Measurements from ENCODE around the gene CARMIL1. TPM values are rescaled to one million over a fixed set of nuclear protein-coding genes. Genes with fewer than 3 reads are reported as not detected.

CARMIL1 gene
- total RNA-seq, 2 experiments from 2014 or later: 3.9 to 4.7 TPM

DNA sequence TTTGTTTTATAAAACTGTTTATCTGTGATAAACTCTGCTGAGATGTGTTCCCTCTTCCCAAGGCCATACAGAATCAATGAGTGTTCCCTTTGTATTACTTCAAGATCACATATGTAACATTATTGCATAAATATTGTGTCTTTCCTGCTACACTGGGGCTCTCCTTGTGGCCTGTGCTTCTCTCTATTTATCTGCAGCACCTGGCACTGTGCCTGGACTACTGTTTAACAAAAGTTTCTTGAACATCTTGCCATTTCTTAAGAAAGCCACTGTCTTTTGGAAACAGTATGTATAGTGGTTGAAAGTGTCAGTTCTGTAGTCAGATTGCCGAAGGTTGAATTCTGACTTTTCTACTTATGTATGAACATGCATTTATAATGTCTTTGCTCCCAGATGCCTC lies 203.8 kb downstream of the CARMIL1 start:
- no peak overlapping the region for H3K27ac ChIP-seq (ENCODE audit: low read depth in 1 of 2, low read length in 2 of 2)
- POLR2A ChIA-PET: no interaction called here
- H3K4me3 Mint-ChIP-seq: no peak overlapping the region
- H3K4me1 ChIP-seq (ENCODE audit: insufficient read depth, low read length): no peaks in the 10 kb centered on the region
- DNase-seq: no peak
- peaks cover 20% of the 10 kb centered on the region for H3K36me3 Mint-ChIP-seq (ENCODE audit: low read depth)
- H3K4me1 Mint-ChIP-seq (ENCODE audit: low read depth): no peaks in the 10 kb centered on the region
- no peak for ATAC-seq (ENCODE audit: poor library complexity)
- no peaks in the 10 kb centered on the region for H3K9me3 ChIP-seq (ENCODE audit: control insufficient read depth in 1 of 2, insufficient read depth in 1 of 2, low read length in 2 of 2)
- no peak overlapping the region for H3K27ac Mint-ChIP-seq
- no peaks in the 10 kb centered on the region for H3K27me3 ChIP-seq (ENCODE audit: control insufficient read depth in 1 of 2, insufficient read depth in 2 of 2, low read length in 2 of 2)
- CTCF ChIA-PET: interaction anchor here (0.7 kb wide), 1 partner anchor 28 kb away, joined by 4 read pairs; no protein-coding TSS in a partner anchor
- no peak overlapping the region for H3K4me3 ChIP-seq (ENCODE audit: low read length)
- no peaks in the 10 kb centered on the region for H3K9me3 Mint-ChIP-seq
- intact Hi-C loops (cut with DNase I, micrococcal nuclease): no loop called here
- no peak for TF ChIP-seq CTCF (IDR thresholded peaks at IDR 0.05)
- H3K36me3 ChIP-seq (ENCODE audit: insufficient read depth, low read length): no peaks in the 10 kb centered on the region
- H3K27me3 Mint-ChIP-seq: no peaks in the 10 kb centered on the region

DNA sequence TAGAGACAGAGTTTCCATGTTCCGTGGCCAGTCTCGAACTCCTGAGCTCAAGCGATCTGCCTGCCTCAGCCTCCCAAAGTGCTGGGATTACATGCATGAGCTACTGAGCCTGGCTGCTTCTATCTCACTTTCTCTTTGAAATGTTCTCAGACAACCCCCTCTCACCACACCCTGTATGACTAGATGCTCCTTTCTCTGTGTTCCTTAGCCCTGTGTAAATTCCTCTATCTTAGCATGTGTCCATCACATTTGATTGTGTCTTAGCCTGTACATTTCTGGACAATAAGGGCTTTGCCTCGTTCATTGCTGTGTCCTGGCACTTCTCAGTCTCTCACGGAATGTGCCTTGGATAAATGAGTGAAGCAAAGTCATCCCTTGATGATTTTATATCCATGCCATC lies 204.8 kb downstream of the CARMIL1 start:
- Mint-ChIP-seq H3K9me3 (no peaks in the 10 kb centered on the region), H3K4me3 (no peak overlapping the region), H3K27me3 (no peaks in the 10 kb centered on the region), H3K4me1 (ENCODE audit: low read depth) (no peaks in the 10 kb centered on the region), H3K36me3 (ENCODE audit: low read depth) (peaks cover 18% of the 10 kb centered on the region), H3K27ac (no peak overlapping the region)
- ATAC-seq (ENCODE audit: poor library complexity) (no peak), DNase-seq (no peak)
- intact Hi-C loops (cut with DNase I, micrococcal nuclease): no loop called here
- CTCF ChIA-PET: no interaction called here
- Histone ChIP-seq H3K27me3 (ENCODE audit: control insufficient read depth in 1 of 2, insufficient read depth in 2 of 2, low read length in 2 of 2) (no peaks in the 10 kb centered on the region), H3K4me1 (ENCODE audit: insufficient read depth, low read length) (no peaks in the 10 kb centered on the region), H3K36me3 (ENCODE audit: insufficient read depth, low read length) (no peaks in the 10 kb centered on the region), H3K27ac (ENCODE audit: low read depth in 1 of 2, low read length in 2 of 2) (no peak overlapping the region), H3K9me3 (ENCODE audit: control insufficient read depth in 1 of 2, insufficient read depth in 1 of 2, low read length in 2 of 2) (no peaks in the 10 kb centered on the region), H3K4me3 (ENCODE audit: low read length) (no peak overlapping the region)
- POLR2A ChIA-PET: interaction anchor here (1.2 kb wide), 1 partner anchor 206 kb away, joined by 3 read pairs; no protein-coding TSS in a partner anchor
- TF ChIP-seq CTCF (IDR thresholded peaks at IDR 0.05): no peak

GRCh38 chr6:25484900-25485299 lies 205.7 kb downstream of the CARMIL1 start:
- Histone ChIP-seq H3K9me3 (ENCODE audit: control insufficient read depth in 1 of 2, insufficient read depth in 1 of 2, low read length in 2 of 2) (no peaks in the 10 kb centered on the region), H3K27me3 (ENCODE audit: control insufficient read depth in 1 of 2, insufficient read depth in 2 of 2, low read length in 2 of 2) (no peaks in the 10 kb centered on the region), H3K4me1 (ENCODE audit: insufficient read depth, low read length) (peaks cover 2% of the 10 kb centered on the region), H3K36me3 (ENCODE audit: insufficient read depth, low read length) (no peaks in the 10 kb centered on the region), H3K27ac (ENCODE audit: low read depth in 1 of 2, low read length in 2 of 2) (no peak overlapping the region), H3K4me3 (ENCODE audit: low read length) (no peak overlapping the region)
- Mint-ChIP-seq H3K27ac (no peak overlapping the region), H3K27me3 (no peaks in the 10 kb centered on the region), H3K4me3 (no peak overlapping the region), H3K36me3 (ENCODE audit: low read depth) (peaks cover 17% of the 10 kb centered on the region), H3K9me3 (no peaks in the 10 kb centered on the region), H3K4me1 (ENCODE audit: low read depth) (peaks cover 3% of the 10 kb centered on the region)
- CTCF ChIA-PET: no interaction called here
- POLR2A ChIA-PET: interaction anchor here (1.2 kb wide), 1 partner anchor 206 kb away, joined by 3 read pairs; no protein-coding TSS in a partner anchor
- ATAC-seq (ENCODE audit: poor library complexity) (no peak), DNase-seq (no peak)
- no peak for TF ChIP-seq CTCF (IDR thresholded peaks at IDR 0.05)
- intact Hi-C loops (cut with DNase I, micrococcal nuclease): loop anchor here in 1 of 2 experiments (5.0 kb wide), 1 partner anchor 143 kb away; no protein-coding TSS in a partner anchor

Measured in CD4-positive, alpha-beta T cell (primary cell).